ENCODE measurements around the gene GNG7. TPM values are rescaled to one million over a fixed set of nuclear protein-coding genes. Genes with fewer than 3 reads are reported as not detected.

Gene GNG7
- total RNA-seq, 1 experiment from 2014 or later: 7.7 TPM

DNA sequence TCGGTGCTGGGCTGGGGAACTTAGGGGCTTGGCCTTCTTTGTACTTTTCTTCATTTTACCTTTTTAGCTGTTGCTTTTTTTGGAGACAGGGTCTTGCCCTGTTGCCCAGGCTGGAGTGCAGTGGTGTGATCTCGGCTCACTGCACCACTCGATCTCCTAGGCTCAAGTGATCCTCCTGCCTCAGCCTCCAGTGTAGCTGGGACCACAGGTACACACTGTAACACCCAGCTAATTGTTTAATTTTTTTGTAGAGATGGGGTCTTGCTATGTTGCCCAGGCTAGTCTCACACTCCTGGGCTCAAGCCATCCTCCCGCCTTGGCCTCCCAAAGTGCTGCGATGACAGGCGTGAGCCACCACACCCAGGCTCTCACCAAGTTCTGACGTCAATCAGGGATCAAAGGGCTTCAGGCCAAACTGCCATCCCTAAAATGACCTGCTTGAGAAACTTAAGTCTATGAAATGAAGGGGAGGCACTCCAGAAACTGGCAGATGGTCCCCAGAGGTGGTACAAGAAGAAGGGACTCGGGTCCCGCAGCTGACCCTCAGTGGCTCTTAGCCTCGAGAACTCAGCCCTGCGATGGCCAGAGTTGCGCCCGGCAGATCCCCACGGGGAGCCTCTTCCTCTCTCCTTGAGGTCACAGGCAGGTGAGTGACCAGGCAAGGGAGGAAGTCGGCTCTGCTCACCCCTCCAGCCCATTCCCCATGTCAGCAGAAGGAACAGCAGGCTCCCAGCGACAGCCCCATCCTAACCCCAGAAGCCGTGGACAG lies 61.7 kb downstream of the GNG7 start:
- H2BK15ac ChIP-seq (ENCODE audit: low read depth, low read length): no peak overlapping the region
- H3K23ac ChIP-seq (ENCODE audit: insufficient read length, low read depth, low read length): no peak overlapping the region
- H3K79me2 ChIP-seq (ENCODE audit: insufficient read depth, low read length): no peaks in the 10 kb centered on the region

More for the DNA sequence above, 61.7 kb downstream of the GNG7 start:
- no peaks in the 10 kb centered on the region for H3K4me1 ChIP-seq (ENCODE audit: insufficient read depth, low read length)
- no peak overlapping the region for H3K14ac ChIP-seq (ENCODE audit: insufficient read depth, low read length)
- Mint-ChIP-seq H3K36me3 (ENCODE audit: insufficient read depth in 1 of 3, low read depth in 3 of 3) (peaks cover 0 to 6% (median 2%) of the 10 kb centered on the region in 3 experiments; a peak in 2 of 7 replicates), H3K4me1 (peaks cover 7 to 14% of the 10 kb centered on the region in 2 experiments), H3K27me3 (ENCODE audit: low read depth) (peaks cover 19% of the 10 kb centered on the region), H3K9me3 (no peaks in the 10 kb centered on the region; a peak in 1 of 5 replicates), H3K27ac (peak overlapping the region in 1 of 3 experiments; percentile 67; a peak in 2 of 7 replicates), H3K4me3 (no peak overlapping the region)
- H3K27ac ChIP-seq (ENCODE audit: insufficient read length, low read depth, low read length): no peak overlapping the region
- no peak overlapping the region for H2AK5ac ChIP-seq (ENCODE audit: insufficient read length, low read length)
- no peaks in the 10 kb centered on the region for H4K20me1 ChIP-seq (ENCODE audit: control insufficient read depth, insufficient read depth, insufficient read length)
- no peak overlapping the region for H2BK20ac ChIP-seq (ENCODE audit: low read depth, low read length, poor library complexity, severe bottlenecking)
- no peak for DNase-seq
- H3K23me2 ChIP-seq (ENCODE audit: insufficient read length, low read depth, low read length, poor library complexity, severe bottlenecking): peaks cover 4% of the 10 kb centered on the region
- WGBS (ENCODE audit: extremely low coverage, insufficient read length, low lambda C conversion rate): no CpG with 5 or more reads among the region's 17 CpGs
- H3K27me3 ChIP-seq (ENCODE audit: insufficient read depth, low read length): no peaks in the 10 kb centered on the region
- no peak overlapping the region for H2AFZ ChIP-seq (ENCODE audit: low read length)
- no peak overlapping the region for H2BK120ac ChIP-seq (ENCODE audit: low read depth, low read length, poor library complexity, severe bottlenecking)
- H4K5ac ChIP-seq (ENCODE audit: insufficient read length, low read depth, low read length): no peak overlapping the region
- no peaks in the 10 kb centered on the region for H3K79me1 ChIP-seq (ENCODE audit: insufficient read depth, low read depth, low read length, poor library complexity, severe bottlenecking)
- H4K8ac ChIP-seq (replicated peaks; ENCODE audit: insufficient read length, low read depth, low read length): no peak overlapping the region
- no peak overlapping the region for H2BK5ac ChIP-seq (ENCODE audit: insufficient read length, low read length)
- no peaks in the 10 kb centered on the region for H3K9me3 ChIP-seq (ENCODE audit: control insufficient read depth, low read depth, low read length)
- H4K91ac ChIP-seq (ENCODE audit: insufficient read length, low read depth, low read length): no peak overlapping the region
- H3K18ac ChIP-seq (ENCODE audit: insufficient read length, low read depth, low read length): no peak overlapping the region
- H3K56ac ChIP-seq (ENCODE audit: insufficient read length, low read depth, low read length): no peak overlapping the region
- no peak overlapping the region for H3T11ph ChIP-seq (ENCODE audit: low read length)
- no peak overlapping the region for H3K4ac ChIP-seq (ENCODE audit: low read depth, low read length)
- no peak overlapping the region for H2BK12ac ChIP-seq (ENCODE audit: insufficient read length, low read depth, low read length)
- no peak overlapping the region for H3K9ac ChIP-seq (ENCODE audit: extremely low read depth, insufficient read length, low read length)
- H3K4me2 ChIP-seq (ENCODE audit: insufficient read depth, insufficient read length, low read length): no peak overlapping the region
- TF ChIP-seq, protein P1, sequence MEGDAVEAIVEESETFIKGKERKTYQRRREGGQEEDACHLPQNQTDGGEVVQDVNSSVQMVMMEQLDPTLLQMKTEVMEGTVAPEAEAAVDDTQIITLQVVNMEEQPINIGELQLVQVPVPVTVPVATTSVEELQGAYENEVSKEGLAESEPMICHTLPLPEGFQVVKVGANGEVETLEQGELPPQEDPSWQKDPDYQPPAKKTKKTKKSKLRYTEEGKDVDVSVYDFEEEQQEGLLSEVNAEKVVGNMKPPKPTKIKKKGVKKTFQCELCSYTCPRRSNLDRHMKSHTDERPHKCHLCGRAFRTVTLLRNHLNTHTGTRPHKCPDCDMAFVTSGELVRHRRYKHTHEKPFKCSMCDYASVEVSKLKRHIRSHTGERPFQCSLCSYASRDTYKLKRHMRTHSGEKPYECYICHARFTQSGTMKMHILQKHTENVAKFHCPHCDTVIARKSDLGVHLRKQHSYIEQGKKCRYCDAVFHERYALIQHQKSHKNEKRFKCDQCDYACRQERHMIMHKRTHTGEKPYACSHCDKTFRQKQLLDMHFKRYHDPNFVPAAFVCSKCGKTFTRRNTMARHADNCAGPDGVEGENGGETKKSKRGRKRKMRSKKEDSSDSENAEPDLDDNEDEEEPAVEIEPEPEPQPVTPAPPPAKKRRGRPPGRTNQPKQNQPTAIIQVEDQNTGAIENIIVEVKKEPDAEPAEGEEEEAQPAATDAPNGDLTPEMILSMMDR (conservative IDR thresholded peaks at IDR 0.05): no peak
